ENCODE data around the gene SRBD1. TPM values are rescaled to one million over a fixed set of nuclear protein-coding genes. Genes with fewer than 3 reads are reported as not detected.

Gene SRBD1
- total RNA-seq, 1 experiment from 2014 or later, result 14.4 TPM

DNA sequence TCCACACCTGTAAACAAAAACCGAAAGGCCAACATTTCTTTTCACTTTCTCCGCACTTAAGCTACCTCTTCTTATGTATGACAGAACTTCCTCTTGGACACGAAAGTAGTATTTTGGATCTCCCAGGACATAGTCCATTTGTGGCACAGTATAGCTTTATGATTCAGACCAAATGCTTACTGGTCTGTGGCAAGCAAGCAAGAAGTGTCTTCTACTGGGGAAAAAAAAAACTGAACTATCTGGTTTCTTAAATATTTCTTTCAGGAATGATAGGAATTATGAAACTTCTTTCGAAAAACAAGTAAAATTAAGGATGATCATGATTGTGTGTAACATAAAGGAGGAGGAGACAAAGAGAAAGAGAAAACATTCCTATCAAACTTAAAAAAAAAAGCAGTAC, 33.6 kb downstream of the SRBD1 start:
- no peak overlapping the region for H3K27ac Mint-ChIP-seq (ENCODE audit: unreplicated experiment)

GRCh38 chr2:45575881-45576280, 35.2 kb downstream of the SRBD1 start:
- TF ChIP-seq, protein P1, sequence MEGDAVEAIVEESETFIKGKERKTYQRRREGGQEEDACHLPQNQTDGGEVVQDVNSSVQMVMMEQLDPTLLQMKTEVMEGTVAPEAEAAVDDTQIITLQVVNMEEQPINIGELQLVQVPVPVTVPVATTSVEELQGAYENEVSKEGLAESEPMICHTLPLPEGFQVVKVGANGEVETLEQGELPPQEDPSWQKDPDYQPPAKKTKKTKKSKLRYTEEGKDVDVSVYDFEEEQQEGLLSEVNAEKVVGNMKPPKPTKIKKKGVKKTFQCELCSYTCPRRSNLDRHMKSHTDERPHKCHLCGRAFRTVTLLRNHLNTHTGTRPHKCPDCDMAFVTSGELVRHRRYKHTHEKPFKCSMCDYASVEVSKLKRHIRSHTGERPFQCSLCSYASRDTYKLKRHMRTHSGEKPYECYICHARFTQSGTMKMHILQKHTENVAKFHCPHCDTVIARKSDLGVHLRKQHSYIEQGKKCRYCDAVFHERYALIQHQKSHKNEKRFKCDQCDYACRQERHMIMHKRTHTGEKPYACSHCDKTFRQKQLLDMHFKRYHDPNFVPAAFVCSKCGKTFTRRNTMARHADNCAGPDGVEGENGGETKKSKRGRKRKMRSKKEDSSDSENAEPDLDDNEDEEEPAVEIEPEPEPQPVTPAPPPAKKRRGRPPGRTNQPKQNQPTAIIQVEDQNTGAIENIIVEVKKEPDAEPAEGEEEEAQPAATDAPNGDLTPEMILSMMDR (IDR thresholded peaks at IDR 0.05; ENCODE audit: unreplicated experiment), result no peak
- CTCF ChIA-PET, result no interaction called here
- Mint-ChIP-seq H3K4me1 (ENCODE audit: low read depth, unreplicated experiment) (no peaks in the 10 kb centered on the region), H3K27ac (ENCODE audit: unreplicated experiment) (no peak overlapping the region), H3K27me3 (ENCODE audit: unreplicated experiment) (no peaks in the 10 kb centered on the region), H3K9me3 (ENCODE audit: low read depth, unreplicated experiment) (no peaks in the 10 kb centered on the region), H3K36me3 (ENCODE audit: insufficient read depth, unreplicated experiment) (peaks cover 1% of the 10 kb centered on the region), H3K4me3 (ENCODE audit: low read depth, unreplicated experiment) (no peak overlapping the region)
- intact Hi-C loops (cut with micrococcal nuclease; ENCODE audit: unreplicated experiment), result loop anchor here (5.0 kb wide), 1 partner anchor 594 kb away; no protein-coding TSS in a partner anchor
- no peak for DNase-seq
- BruUV-seq (replicated peaks), result no TSS peak

More for the DNA sequence above, 33.6 kb downstream of the SRBD1 start:
- Mint-ChIP-seq H3K27me3 (ENCODE audit: unreplicated experiment) (no peaks in the 10 kb centered on the region), H3K4me1 (ENCODE audit: low read depth, unreplicated experiment) (no peaks in the 10 kb centered on the region), H3K36me3 (ENCODE audit: insufficient read depth, unreplicated experiment) (no peaks in the 10 kb centered on the region), H3K9me3 (ENCODE audit: low read depth, unreplicated experiment) (no peaks in the 10 kb centered on the region), H3K4me3 (ENCODE audit: low read depth, unreplicated experiment) (no peak overlapping the region)
- no TSS peak for BruUV-seq (replicated peaks)
- CTCF ChIA-PET, result interaction anchor here (0.5 to 0.8 kb wide), 3 partner anchors 8 to 965 kb away, joined by 3 to 6 read pairs (median 3); no protein-coding TSS in a partner anchor
- DNase-seq, result no peak
- intact Hi-C loops (cut with micrococcal nuclease; ENCODE audit: unreplicated experiment), result loop anchor here (5.0 kb wide), 1 partner anchor 595 kb away; no protein-coding TSS in a partner anchor
- TF ChIP-seq, protein P1 (IDR thresholded peaks at IDR 0.05; ENCODE audit: unreplicated experiment), result no peak

DNA sequence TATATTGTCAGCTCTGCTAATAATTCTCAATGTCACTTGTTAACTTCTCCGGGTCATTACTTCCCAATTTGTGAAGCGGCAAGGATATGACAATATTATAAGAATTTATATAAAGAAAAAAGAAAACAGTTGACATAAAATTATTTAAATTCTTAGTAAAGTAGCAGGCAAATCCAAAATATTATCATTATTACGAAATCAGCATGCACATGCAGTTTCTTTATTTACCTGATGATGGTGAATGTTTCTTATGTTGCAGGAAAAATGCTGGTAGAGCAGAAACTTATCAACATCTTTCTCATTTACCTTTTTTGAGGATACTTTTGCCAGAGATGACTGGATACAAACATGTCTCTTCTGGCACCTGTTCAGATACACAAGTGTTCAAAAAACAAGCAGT, 38.1 kb downstream of the SRBD1 start:
- DNase-seq, result no peak
- CTCF ChIA-PET, result no interaction called here
- no TSS peak for BruUV-seq (replicated peaks)
- intact Hi-C loops (cut with micrococcal nuclease; ENCODE audit: unreplicated experiment), result no loop called here
- peaks cover 5% of the 10 kb centered on the region for H3K36me3 Mint-ChIP-seq (ENCODE audit: insufficient read depth, unreplicated experiment)
- TF ChIP-seq, protein P1 (IDR thresholded peaks at IDR 0.05; ENCODE audit: unreplicated experiment), result no peak
- no peaks in the 10 kb centered on the region for H3K27me3 Mint-ChIP-seq (ENCODE audit: unreplicated experiment)
- H3K27ac Mint-ChIP-seq (ENCODE audit: unreplicated experiment), result no peak overlapping the region
- H3K4me1 Mint-ChIP-seq (ENCODE audit: low read depth, unreplicated experiment), result no peaks in the 10 kb centered on the region
- H3K4me3 Mint-ChIP-seq (ENCODE audit: low read depth, unreplicated experiment), result no peak overlapping the region
- H3K9me3 Mint-ChIP-seq (ENCODE audit: low read depth, unreplicated experiment), result no peaks in the 10 kb centered on the region

- peaks cover 5% of the 10 kb centered on the region for H3K36me3 Mint-ChIP-seq (ENCODE audit: insufficient read depth, unreplicated experiment)
- no peak overlapping the region for H3K4me3 Mint-ChIP-seq (ENCODE audit: low read depth, unreplicated experiment)
- H3K4me1 Mint-ChIP-seq (ENCODE audit: low read depth, unreplicated experiment), result no peaks in the 10 kb centered on the region
- CTCF ChIA-PET, result no interaction called here
- intact Hi-C loops (cut with micrococcal nuclease; ENCODE audit: unreplicated experiment), result no loop called here
- TF ChIP-seq, protein P1 (IDR thresholded peaks at IDR 0.05; ENCODE audit: unreplicated experiment), result no peak
- no peaks in the 10 kb centered on the region for H3K9me3 Mint-ChIP-seq (ENCODE audit: low read depth, unreplicated experiment)
- H3K27me3 Mint-ChIP-seq (ENCODE audit: unreplicated experiment), result no peaks in the 10 kb centered on the region
- no TSS peak for BruUV-seq (replicated peaks)
- DNase-seq, result no peak
- no peak overlapping the region for H3K27ac Mint-ChIP-seq (ENCODE audit: unreplicated experiment)
Observed at GRCh38 chr2:45571940-45572339, 39.1 kb downstream of the SRBD1 start.
